ENCODE measurements around the gene BUB3.

Gene BUB3

DNA sequence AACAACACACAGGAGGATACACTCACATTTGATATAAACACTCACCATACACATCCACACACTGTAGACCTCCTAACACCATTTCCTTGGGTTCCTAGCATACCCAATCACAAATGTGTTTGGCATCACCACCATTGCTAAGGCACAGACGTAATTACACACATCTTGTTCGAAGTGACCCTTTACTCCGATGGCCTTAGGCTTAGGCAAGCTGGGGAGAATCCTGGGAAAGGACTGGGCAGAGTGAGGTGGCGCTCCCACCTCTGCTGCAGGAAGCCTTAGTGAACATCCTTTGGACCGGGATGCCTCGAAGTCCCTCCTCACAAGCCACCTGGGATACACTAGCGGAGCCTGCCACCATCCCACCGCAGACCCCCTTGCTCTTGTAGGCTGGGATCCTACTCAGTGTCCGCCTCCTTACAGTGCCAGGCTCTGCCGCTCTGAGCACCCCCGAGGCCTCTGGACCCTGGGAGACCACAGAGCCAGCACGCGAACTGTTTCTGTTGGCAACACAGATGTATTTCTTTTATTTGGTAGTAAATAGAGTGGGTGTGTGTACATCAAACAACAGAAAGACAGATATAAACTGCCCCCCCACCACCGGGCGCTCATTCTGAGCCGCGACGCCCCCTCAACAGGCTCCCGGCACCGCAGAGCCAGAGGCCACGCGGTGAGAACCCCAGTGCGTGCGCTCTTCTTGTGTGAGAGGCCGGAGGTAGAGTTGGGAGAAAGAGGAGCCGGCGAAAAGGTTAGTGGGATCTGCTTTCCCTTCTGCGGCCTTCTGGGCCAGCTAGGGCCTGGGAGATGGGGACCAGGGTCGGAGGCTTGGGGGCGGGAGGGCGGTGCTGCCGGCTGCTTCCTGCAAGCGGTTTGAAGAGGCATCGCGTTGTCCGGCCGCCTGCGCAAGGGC is 12.2 kb upstream of the BUB3 start:
- DNase-seq = no peak

GRCh38 chr10:123142701-123143161 is 11.5 kb upstream of the BUB3 start:
- DNase-seq = no peak

GRCh38 chr10:123143162-123143824 is 10.9 kb upstream of the BUB3 start:
- no peak for DNase-seq

DNA sequence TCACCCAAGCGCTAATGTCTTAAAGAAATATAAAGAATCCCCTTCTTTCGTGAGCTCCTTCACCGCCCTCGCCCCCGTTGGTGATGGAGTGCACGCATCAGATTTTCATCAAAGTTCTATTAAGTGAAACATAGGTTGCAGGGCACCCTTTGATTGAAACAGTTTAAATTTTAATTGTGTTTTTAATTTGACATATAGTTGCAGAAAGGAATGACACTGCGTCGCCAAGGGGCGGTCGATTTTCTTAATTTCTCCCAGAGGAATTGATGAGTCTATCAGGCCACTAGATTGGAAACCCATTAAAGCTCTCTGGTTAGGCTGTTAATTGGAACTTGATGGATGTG is 10.4 kb upstream of the BUB3 start:
- no peak for DNase-seq

- DNase-seq = no peak
Observed at GRCh38 chr10:123144697-123145541, 9.3 kb upstream of the BUB3 start.

DNA sequence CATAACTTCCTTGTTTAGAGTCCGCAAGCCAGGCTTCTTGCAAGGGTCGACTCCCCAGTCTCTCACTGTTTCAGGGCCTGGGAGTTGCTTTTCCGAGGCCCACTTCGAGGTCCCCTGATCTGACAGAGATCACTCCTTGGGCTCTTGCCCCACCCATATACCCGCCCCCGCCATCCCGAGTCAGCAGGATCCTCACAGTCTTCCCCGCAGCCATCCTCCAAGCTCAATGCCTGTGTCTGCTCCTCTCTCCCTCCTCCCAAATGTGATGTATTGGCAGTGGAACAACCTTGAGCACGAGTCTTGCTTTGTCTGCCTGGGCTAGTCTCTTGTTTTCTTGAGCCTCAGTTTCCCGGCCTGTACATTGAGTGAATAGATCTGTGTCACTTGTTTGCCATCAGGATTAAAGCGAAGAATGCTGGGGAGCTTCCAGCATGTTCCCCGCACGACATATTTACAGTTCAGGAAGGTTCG is 8.6 kb upstream of the BUB3 start:
- DNase-seq = no peak

GRCh38 chr10:123146013-123146893 is 7.9 kb upstream of the BUB3 start:
- no peak for DNase-seq

DNA sequence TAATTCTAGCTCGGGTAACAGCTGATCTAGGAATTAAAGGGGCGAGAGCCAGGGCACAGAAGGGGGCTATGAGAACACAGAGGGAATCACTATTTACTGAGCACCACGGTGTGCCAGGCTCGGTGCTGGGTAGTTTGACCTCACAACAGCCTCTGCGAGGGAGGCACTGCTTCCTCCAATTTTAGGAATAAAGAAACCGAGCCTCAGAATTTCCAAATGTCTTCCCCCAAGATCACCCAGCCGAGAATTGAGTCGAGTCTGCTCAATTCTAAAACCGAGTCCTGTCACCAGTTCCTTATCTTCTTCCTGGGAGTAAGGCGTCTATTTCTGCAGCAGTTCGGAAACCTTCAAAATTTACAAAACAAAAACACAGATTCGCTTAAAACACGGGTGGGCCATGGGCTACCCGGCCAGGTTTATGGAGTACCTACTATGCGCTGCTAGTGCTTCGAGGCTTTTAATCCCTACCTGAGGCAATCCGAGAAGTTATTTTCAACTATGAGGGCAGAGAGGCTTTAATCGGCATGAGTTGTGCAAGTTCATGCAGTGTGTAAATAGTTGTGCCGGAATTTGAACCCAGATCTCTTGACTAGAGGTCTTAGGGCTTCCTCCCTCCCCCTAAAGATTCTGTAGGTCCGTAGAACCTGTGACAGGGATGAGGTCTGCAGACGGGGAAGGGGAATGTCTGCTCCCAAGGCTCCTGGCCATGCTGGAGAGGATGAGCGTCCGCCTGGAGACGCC is 7.1 kb upstream of the BUB3 start:
- DNase-seq = no peak

- peak in 1 of 2 experiments; percentile 14 for DNase-seq
Observed at GRCh38 chr10:123147635-123148413, 6.4 kb upstream of the BUB3 start, which contains the start of gene HMX2. Gene HMX2, plus strand, starts transcription at chr10:123148136. Its CDS starts 243 bp downstream, at chr10:123148379.

- DNase-seq = no peak
Observed at GRCh38 chr10:123148414-123149161, 5.6 kb upstream of the BUB3 start.

DNA sequence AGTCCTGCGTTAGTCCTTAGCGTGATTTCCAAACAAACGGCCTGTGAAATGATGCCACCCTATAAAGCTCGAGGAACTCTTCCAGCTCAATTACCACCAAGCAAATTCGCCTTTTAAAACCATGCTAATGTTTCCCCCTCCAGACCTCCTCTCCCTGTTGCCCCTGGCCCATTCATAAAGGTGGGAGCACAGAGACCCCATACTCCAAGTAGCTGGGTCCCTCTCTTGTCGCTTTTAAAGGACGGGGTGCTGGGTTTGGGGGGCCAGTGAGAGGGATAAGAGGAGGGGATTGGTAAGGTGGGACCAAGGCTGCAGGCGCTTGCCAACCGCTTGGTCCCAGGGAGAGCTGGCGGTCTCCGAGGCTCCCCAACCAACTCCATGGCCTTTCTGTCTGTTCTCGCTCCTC is 5.0 kb upstream of the BUB3 start:
- no peak for DNase-seq

- DNase-seq = no peak
Observed at GRCh38 chr10:123149568-123150270, 4.5 kb upstream of the BUB3 start.

- DNase-seq = no peak
Observed at GRCh38 chr10:123150271-123150985, 3.8 kb upstream of the BUB3 start.

GRCh38 chr10:123150986-123151736 is 3.0 kb upstream of the BUB3 start:
- DNase-seq = no peak

DNA sequence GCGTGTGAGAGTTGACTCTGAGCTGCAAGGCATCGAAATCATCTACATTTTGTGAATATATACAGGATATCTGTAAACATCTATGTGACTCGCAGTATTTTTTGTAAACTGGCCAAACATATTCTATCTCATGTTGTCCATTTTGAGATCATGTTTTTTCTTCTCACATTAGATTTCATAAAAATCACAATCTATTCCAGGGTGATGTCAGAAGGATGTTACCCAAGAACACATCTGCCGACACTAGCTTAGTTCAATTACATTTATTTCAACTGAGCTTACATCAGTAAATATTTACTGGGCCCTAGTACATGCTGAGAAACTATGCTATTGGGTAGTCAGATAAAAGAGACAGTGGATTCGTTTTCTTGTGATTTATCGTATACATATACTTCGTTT is 2.5 kb upstream of the BUB3 start:
- DNase-seq = no peak

DNA sequence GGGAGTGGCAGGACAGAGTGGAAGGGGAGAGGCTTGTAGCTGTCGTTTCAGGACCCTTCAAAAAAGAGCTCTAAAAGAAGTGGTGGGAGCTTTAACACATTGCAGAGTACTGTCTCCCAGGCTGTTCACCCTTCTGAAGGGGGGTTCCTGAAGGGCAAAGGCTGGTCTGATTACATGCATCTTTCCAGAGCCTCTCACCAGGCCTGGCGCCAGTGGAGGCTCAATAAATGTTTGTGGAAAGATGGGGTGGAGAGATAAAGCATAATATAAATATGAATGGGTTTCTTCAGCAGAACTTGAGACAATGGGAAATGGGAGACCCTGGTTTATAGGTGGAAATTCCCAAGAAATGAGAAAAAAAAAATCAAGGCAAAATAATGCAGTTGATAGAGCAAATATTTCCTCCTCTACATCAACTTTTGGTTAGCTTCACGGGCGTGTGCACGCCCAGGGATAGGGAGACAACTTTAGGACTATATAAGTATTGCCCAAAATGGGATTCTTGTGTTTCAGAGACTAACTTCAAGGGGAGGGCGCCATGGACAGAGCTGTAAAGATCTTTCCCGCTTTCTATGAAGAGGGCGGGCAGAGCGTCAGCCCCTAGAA is 613 bp upstream of the BUB3 start:
- no peak for DNase-seq
